ENCODE results near the gene IFT74.

The IFT74 gene

GRCh38 chr9:27053369-27054022 lies 97.3 kb downstream of the IFT74 start:
- DNase-seq (ENCODE audit: low read depth, low spot score) = no peak
- Histone ChIP-seq H3K4me3 (ENCODE audit: insufficient read length, low read depth) (no peak overlapping the region), H3K4me1 (ENCODE audit: insufficient read depth, insufficient read length) (no peaks in the 10 kb centered on the region), H3K9me3 (ENCODE audit: insufficient read depth, low read length) (no peaks in the 10 kb centered on the region), H3K27me3 (ENCODE audit: insufficient read depth, insufficient read length) (no peaks in the 10 kb centered on the region), H3K9ac (ENCODE audit: insufficient read length, low read depth) (no peak overlapping the region), H3K36me3 (ENCODE audit: insufficient read depth, insufficient read length, low read length) (peaks cover 3% of the 10 kb centered on the region)
- TF ChIP-seq YY1 (IDR thresholded peaks at IDR 0.05; ENCODE audit: insufficient read depth, insufficient read length) (no peak), ZNF274 (IDR thresholded peaks at IDR 0.05; ENCODE audit: low read depth, low read length) (no peak), SUZ12 (IDR thresholded peaks at IDR 0.05; ENCODE audit: extremely low read depth, insufficient read depth, insufficient read length) (no peak)

- no peaks in the 10 kb centered on the region for H3K4me1 ChIP-seq (ENCODE audit: insufficient read depth, insufficient read length)
- no peak for DNase-seq (ENCODE audit: low read depth, low spot score)
- H3K9me3 ChIP-seq (ENCODE audit: insufficient read depth, low read length) = no peaks in the 10 kb centered on the region
- no peak overlapping the region for H3K4me3 ChIP-seq (ENCODE audit: insufficient read length, low read depth)
- no peak overlapping the region for H3K9ac ChIP-seq (ENCODE audit: insufficient read length, low read depth)
- TF ChIP-seq YY1 (IDR thresholded peaks at IDR 0.05; ENCODE audit: insufficient read depth, insufficient read length) (no peak), ZNF274 (IDR thresholded peaks at IDR 0.05; ENCODE audit: low read depth, low read length) (no peak), SUZ12 (IDR thresholded peaks at IDR 0.05; ENCODE audit: extremely low read depth, insufficient read depth, insufficient read length) (no peak)
- H3K27me3 ChIP-seq (ENCODE audit: insufficient read depth, insufficient read length) = no peaks in the 10 kb centered on the region
- H3K36me3 ChIP-seq (ENCODE audit: insufficient read depth, insufficient read length, low read length) = no peaks in the 10 kb centered on the region
Measured at GRCh38 chr9:27054125-27054524, 97.9 kb downstream of the IFT74 start.

DNA sequence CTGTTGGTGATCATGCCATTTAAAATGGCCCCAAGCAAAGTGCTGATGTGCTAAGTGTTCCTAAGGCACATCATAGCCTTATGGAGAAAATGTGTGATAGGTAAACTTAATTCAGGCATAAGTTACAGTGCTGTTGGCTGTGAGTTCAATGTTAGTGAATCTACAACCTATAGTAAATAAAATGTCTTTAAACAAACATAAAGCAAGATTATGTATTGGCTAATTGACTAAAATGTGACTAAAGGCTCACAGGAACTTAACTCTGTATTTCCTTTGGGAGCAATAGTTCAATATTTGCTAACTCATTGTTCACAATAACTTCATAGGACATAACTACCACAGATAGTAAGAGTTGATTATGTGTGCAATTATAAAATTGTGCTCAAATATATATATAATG lies 98.6 kb downstream of the IFT74 start:
- TF ChIP-seq SUZ12 (IDR thresholded peaks at IDR 0.05; ENCODE audit: extremely low read depth, insufficient read depth, insufficient read length) = no peak
- no peak for DNase-seq (ENCODE audit: low read depth, low spot score)
- no peaks in the 10 kb centered on the region for H3K36me3 ChIP-seq (ENCODE audit: insufficient read depth, insufficient read length, low read length)
- no peaks in the 10 kb centered on the region for H3K9me3 ChIP-seq (ENCODE audit: insufficient read depth, low read length)
- H3K4me3 ChIP-seq (ENCODE audit: insufficient read length, low read depth) = no peak overlapping the region
- H3K27me3 ChIP-seq (ENCODE audit: insufficient read depth, insufficient read length) = no peaks in the 10 kb centered on the region
- no peaks in the 10 kb centered on the region for H3K4me1 ChIP-seq (ENCODE audit: insufficient read depth, insufficient read length)
- no peak overlapping the region for H3K9ac ChIP-seq (ENCODE audit: insufficient read length, low read depth)

GRCh38 chr9:27059412-27059811 lies 103.2 kb downstream of the IFT74 start:
- DNase-seq (ENCODE audit: low read depth, low spot score) = no peak
- no peaks in the 10 kb centered on the region for H3K4me1 ChIP-seq (ENCODE audit: insufficient read depth, insufficient read length)
- no peak overlapping the region for H3K4me3 ChIP-seq (ENCODE audit: insufficient read length, low read depth)
- no peaks in the 10 kb centered on the region for H3K36me3 ChIP-seq (ENCODE audit: insufficient read depth, insufficient read length, low read length)
- no peak overlapping the region for H3K9ac ChIP-seq (ENCODE audit: insufficient read length, low read depth)
- no peaks in the 10 kb centered on the region for H3K27me3 ChIP-seq (ENCODE audit: insufficient read depth, insufficient read length)
- TF ChIP-seq SUZ12 (IDR thresholded peaks at IDR 0.05; ENCODE audit: extremely low read depth, insufficient read depth, insufficient read length) = no peak
- no peak for TF ChIP-seq YY1 (IDR thresholded peaks at IDR 0.05; ENCODE audit: insufficient read depth, insufficient read length)
- no peak for TF ChIP-seq ZNF274 (IDR thresholded peaks at IDR 0.05; ENCODE audit: low read depth, low read length)
- no peaks in the 10 kb centered on the region for H3K9me3 ChIP-seq (ENCODE audit: insufficient read depth, low read length)

DNA sequence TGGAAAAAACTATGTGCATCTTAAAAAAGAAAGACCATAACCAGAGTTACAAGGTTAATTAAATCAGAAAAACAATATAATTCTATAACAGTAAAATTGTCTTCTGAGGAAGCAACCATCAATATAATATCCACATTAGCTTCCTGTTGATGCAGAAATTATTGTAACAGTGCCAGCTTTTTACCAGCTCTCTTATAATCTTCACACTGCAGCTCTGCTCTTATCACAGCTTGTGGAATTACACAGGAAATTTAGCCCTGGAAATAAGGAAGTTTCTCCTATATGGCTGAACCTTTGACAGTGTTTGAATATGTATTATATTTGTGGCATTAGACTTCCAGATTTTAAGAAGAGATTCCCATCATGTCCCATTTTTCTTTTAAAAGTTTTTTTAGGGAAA lies 103.7 kb downstream of the IFT74 start:
- Histone ChIP-seq H3K9ac (ENCODE audit: insufficient read length, low read depth) (no peak overlapping the region), H3K9me3 (ENCODE audit: insufficient read depth, low read length) (no peaks in the 10 kb centered on the region), H3K4me3 (ENCODE audit: insufficient read length, low read depth) (no peak overlapping the region), H3K4me1 (ENCODE audit: insufficient read depth, insufficient read length) (no peaks in the 10 kb centered on the region), H3K36me3 (ENCODE audit: insufficient read depth, insufficient read length, low read length) (no peaks in the 10 kb centered on the region), H3K27me3 (ENCODE audit: insufficient read depth, insufficient read length) (no peaks in the 10 kb centered on the region)
- TF ChIP-seq YY1 (IDR thresholded peaks at IDR 0.05; ENCODE audit: insufficient read depth, insufficient read length) (no peak), SUZ12 (IDR thresholded peaks at IDR 0.05; ENCODE audit: extremely low read depth, insufficient read depth, insufficient read length) (no peak), ZNF274 (IDR thresholded peaks at IDR 0.05; ENCODE audit: low read depth, low read length) (no peak)
- DNase-seq (ENCODE audit: low read depth, low spot score) = no peak

GRCh38 chr9:27065288-27065687 lies 109.1 kb downstream of the IFT74 start:
- Histone ChIP-seq H3K27me3 (ENCODE audit: insufficient read depth, insufficient read length) (no peaks in the 10 kb centered on the region), H3K9ac (ENCODE audit: insufficient read length, low read depth) (no peak overlapping the region), H3K9me3 (ENCODE audit: insufficient read depth, low read length) (no peaks in the 10 kb centered on the region), H3K4me3 (ENCODE audit: insufficient read length, low read depth) (no peak overlapping the region), H3K36me3 (ENCODE audit: insufficient read depth, insufficient read length, low read length) (no peaks in the 10 kb centered on the region), H3K4me1 (ENCODE audit: insufficient read depth, insufficient read length) (no peaks in the 10 kb centered on the region)
- no peak for DNase-seq (ENCODE audit: low read depth, low spot score)
- TF ChIP-seq SUZ12 (IDR thresholded peaks at IDR 0.05; ENCODE audit: extremely low read depth, insufficient read depth, insufficient read length) (no peak), YY1 (IDR thresholded peaks at IDR 0.05; ENCODE audit: insufficient read depth, insufficient read length) (no peak), ZNF274 (IDR thresholded peaks at IDR 0.05; ENCODE audit: low read depth, low read length) (no peak)

DNA sequence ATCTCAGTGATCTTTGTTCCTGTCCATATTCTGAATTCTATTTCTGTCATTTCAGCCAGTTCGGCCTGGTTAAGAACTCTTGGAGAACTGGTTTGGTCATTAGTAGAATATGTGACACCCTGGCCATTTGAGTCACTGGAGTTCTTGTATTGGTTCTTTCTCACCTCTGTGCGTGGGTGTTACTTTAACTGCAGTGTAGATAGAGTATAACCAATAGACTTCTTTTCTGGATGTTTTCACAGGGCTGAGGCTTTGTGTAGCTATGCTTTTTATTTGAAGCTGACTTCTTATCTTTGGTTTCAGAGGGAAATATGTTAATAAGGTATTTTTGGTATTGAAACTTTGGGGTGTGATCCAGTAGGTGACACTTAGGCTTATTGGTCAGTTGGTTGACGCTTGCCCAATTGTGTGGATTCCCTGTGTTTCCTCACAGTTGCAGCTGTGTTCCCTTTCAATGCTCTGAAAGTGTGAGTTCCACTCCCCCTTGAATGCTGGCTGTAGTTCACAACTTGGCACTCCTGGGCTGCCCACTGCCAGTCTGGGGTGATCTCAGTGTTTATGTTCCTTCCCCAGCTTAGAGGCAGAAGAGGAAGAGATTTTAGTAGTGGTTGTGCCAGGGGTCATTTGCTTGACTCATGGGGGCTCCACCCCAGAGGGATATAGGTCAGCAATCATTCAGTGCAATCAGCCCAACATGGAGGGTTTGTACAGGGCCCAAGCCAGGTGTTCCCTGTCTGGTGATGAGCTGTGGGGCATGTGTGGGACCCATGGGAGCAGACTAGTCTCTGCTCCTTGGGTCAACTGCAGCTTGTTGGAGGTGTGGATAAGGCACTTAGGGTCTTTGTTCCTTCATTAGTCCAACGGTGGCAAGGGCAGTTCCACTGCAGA lies 117.9 kb downstream of the IFT74 start:
- Histone ChIP-seq H3K9me3 (ENCODE audit: insufficient read depth, low read length) (0 out of 2 replicates have a peak, but pooled peaks cover 8% of the 10 kb centered on the region), H3K36me3 (ENCODE audit: insufficient read depth, insufficient read length, low read length) (no peaks in the 10 kb centered on the region), H3K4me1 (ENCODE audit: insufficient read depth, insufficient read length) (no peaks in the 10 kb centered on the region), H3K27me3 (ENCODE audit: insufficient read depth, insufficient read length) (no peaks in the 10 kb centered on the region), H3K4me3 (ENCODE audit: insufficient read length, low read depth) (no peak overlapping the region), H3K9ac (ENCODE audit: insufficient read length, low read depth) (no peak overlapping the region)
- no peak for TF ChIP-seq SUZ12 (IDR thresholded peaks at IDR 0.05; ENCODE audit: extremely low read depth, insufficient read depth, insufficient read length)
- TF ChIP-seq ZNF274 (IDR thresholded peaks at IDR 0.05; ENCODE audit: low read depth, low read length) = no peak
- TF ChIP-seq YY1 (IDR thresholded peaks at IDR 0.05; ENCODE audit: insufficient read depth, insufficient read length) = no peak
- DNase-seq (ENCODE audit: low read depth, low spot score) = no peak
